GM12872 (cell line): ENCODE measurements around the gene ADGRG6.

Experiments
- CTCF ChIP-seq: IDR thresholded peaks from 3 replicates; pipeline ENCODE4 v1.5.1; 2011; ENCODE audit warnings: low read depth, mild to moderate bottlenecking, low read length, moderate library complexity; ENCODE audit not compliant: insufficient read depth

The ADGRG6 gene

GRCh38 chr6:142361345-142361744 lies 59.5 kb downstream of the ADGRG6 start:
- no peak for TF ChIP-seq CTCF

- no peak for TF ChIP-seq CTCF
Observed at GRCh38 chr6:142361779-142362750, 60.3 kb downstream of the ADGRG6 start.

- no peak for TF ChIP-seq CTCF
Observed at GRCh38 chr6:142367061-142367460, 65.3 kb downstream of the ADGRG6 start.

- TF ChIP-seq CTCF = no peak
Observed at GRCh38 chr6:142367501-142368018, 65.8 kb downstream of the ADGRG6 start.

GRCh38 chr6:142369266-142369665 lies 67.5 kb downstream of the ADGRG6 start:
- TF ChIP-seq CTCF = no peak

- no peak for TF ChIP-seq CTCF
Observed at GRCh38 chr6:142372348-142372747, 70.5 kb downstream of the ADGRG6 start.

GRCh38 chr6:142373268-142374090 lies 71.7 kb downstream of the ADGRG6 start:
- no peak for TF ChIP-seq CTCF
